Airway epithelial cell (primary cell): Measurements from ENCODE around the gene RILP. TPM values are rescaled to one million over a fixed set of nuclear protein-coding genes. Genes with fewer than 3 reads are reported as not detected.

ENCODE experiments used
- total RNA-seq: library from RNA; depleted of rRNA; stranded (reverse); fragments of >200 nt; gene quantifications from 2 replicates; pipeline ENCODE4 v1.2.3, GENCODE V29; 2015

Gene RILP, protein sequence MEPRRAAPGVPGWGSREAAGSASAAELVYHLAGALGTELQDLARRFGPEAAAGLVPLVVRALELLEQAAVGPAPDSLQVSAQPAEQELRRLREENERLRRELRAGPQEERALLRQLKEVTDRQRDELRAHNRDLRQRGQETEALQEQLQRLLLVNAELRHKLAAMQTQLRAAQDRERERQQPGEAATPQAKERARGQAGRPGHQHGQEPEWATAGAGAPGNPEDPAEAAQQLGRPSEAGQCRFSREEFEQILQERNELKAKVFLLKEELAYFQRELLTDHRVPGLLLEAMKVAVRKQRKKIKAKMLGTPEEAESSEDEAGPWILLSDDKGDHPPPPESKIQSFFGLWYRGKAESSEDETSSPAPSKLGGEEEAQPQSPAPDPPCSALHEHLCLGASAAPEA
- total RNA-seq: 9.5 and 11.1 TPM in 2 replicates

DNA sequence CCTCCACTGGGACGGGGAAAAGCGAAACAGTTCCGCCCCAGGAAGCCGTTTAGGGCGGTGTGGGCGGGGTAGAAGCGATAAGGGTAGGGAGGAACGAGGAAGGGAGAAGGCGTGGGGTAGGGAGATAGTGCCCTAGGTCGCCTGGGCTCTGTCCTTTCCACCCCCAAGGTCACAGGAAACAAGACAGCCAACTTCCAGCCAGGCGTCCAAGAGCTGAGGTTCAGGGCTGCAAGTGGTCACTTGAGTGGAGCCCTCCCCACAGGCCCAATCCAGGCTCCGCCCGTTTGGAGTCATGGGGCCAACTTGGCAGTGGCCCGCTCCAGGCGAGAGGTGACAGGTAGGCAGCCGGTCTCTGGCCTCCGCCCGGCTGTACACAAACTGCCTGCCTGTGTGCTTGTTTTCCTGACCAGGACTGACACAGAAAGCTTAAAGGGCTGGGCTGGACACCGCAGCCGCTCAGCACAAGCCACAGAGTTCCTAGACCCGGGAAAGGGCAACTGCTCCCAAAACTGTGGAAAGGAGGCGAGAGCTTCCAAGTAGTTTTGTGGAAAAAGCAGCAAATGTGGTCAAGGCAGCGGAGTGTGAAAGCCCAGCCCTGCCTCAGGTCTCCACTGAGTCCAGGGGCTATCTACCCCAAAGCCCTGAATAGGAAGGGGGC lies at the start of gene RILP:
Gene RILP, minus strand, starts transcription at position 23 of the 658 bp plus-strand sequence. CDS start 62 bp downstream, outside the sequence.

DNA sequence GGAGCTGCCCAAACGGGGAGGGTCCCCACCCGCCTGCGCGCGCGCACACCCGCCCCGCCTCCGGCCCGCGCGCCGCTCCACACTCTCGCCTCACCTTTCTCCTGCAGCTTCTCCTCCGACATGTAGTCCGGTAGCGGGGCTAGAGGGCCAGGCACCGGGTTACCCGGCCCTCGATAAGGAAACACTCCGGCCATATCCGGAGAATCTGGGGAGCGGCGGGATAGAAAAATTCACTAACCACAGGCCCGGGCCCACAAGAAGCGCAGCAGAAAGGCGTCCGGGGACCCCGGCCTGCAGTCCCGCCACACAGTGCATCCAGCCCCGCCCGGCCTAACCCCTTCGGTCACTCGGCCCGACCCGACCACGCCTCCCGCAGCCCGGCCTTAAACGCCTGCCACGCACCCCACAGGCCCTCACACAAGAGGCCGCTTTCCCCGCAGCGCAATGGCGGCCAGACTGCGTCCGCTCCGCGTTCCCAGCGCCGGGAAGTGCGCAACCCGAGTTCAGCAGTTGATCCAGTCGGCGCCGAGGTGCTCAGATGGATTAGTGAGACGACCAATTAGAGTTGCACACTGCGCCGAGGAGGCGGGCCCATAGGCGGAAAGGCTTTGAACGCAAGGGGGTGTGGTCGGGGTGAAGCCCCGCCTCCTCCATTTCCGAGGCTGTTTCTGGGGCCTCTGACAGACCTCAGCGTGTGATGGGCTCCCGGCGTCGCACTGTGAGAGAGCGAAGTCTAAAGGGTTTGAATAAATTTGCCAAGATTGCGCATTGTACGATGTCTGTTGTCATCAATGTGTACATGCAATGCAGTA lies 34.9 kb upstream of the RILP start, which contains the start of gene PRPF8:
Gene PRPF8, minus strand, starts transcription at position 490 of the 812 bp plus-strand sequence. Its CDS starts 296 bp downstream, at position 194.

GRCh38 chr17:1645207-1646171 lies 4.2 kb downstream of the RILP start, which contains the start of gene SCARF1:
Gene SCARF1, minus strand, starts transcription at chr17:1645732. Its CDS starts 35 bp downstream, at chr17:1645697.

DNA sequence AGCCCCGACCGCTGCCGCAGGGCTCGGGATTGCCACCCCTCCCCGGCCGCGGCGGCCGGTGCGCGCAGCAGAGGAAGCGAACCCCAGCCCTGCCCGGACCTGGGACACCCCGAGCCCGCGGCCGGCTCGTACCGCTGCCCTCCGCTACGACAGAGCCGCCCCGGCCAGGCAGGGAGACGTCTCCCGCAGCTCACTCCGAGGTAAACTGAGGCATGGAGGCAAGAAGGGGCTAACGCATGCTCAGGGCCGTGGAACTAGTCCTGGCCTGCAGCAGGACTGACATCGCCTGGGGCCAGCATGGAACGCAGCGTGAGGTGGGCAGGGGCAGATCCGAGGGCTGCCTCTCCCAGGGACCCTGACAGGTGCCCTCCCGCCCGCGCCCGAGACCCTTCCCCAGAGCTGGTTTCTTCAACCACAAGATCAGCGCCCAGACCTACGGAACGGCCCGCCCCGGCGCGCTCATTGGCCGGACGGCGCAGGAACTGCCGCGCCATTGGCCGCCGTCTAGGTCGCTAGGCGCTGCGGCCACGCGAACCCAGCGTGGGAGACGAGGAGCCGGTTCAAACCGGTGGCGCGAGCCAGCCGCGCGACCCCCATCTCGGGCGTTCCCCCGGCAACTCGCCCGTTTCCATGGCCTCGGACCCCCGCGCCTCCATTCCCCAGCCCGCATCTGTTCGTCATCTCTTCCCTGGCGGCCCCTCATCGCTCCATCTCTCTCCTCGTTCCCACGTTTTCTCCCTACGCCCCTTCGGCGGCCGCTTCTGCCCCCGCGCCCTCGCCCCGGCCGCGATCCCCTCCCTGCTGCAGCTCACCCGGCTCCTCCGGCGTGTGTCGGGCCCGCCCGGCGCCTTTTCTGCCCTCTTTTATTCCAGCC lies 21.4 kb downstream of the RILP start, which contains the start of gene SLC43A2:
Gene SLC43A2, minus strand, starts transcription at position 853 of the 874 bp plus-strand sequence. CDS start 960 bp downstream, outside the sequence.

Other genes with a start within 250 kb of the RILP start
- 901 and 1,033 TPM in 2 replicates for gene YWHAE, start 249.6 kb downstream of the RILP start, total RNA-seq
- 55.0 and 71.3 TPM in 2 replicates for gene CRK, start 193.6 kb downstream of the RILP start, total RNA-seq
- 65.6 and 85.6 TPM in 2 replicates for gene MYO1C, start 157.2 kb downstream of the RILP start, total RNA-seq
- 13.4 and 19.7 TPM in 2 replicates for gene INPP5K, start 133.3 kb downstream of the RILP start, total RNA-seq
- gene PITPNA, start 87.1 kb downstream of the RILP start, total RNA-seq: 19.7 and 29.5 TPM in 2 replicates
- gene SLC43A2, start 21.0 kb downstream of the RILP start, total RNA-seq: 20.9 and 25.4 TPM in 2 replicates
- 0.07 TPM in 1 of 2 replicates, not detected in the other for gene SCARF1, start 4.1 kb downstream of the RILP start, total RNA-seq
- gene PRPF8, start 35.0 kb upstream of the RILP start, total RNA-seq: 97.9 and 173 TPM in 2 replicates
- gene TLCD2, start 60.5 kb upstream of the RILP start, total RNA-seq: 2.7 and 5.0 TPM in 2 replicates
- 9.7 and 12.2 TPM in 2 replicates for gene WDR81, start 74.8 kb upstream of the RILP start, total RNA-seq
- 1.6 and 1.9 TPM in 2 replicates for gene SERPINF2, start 93.0 kb upstream of the RILP start, total RNA-seq
- gene SERPINF1, start 112.2 kb upstream of the RILP start, total RNA-seq: 81.1 and 93.3 TPM in 2 replicates
- gene SMYD4, start 180.0 kb upstream of the RILP start, total RNA-seq: 5.3 and 6.6 TPM in 2 replicates
- 28.3 and 34.5 TPM in 2 replicates for gene RPA1, start 180.1 kb upstream of the RILP start, total RNA-seq